Neuronal stem cell (in vitro differentiated cells): Measurements from ENCODE around the gene MXI1.

Experiments
- DNase-seq: peaks from one replicate; pipeline ENCODE4 v3.0.0-alpha.2; 2013; ENCODE audit warnings: low spot score
- H2AFZ ChIP-seq: one replicate; pipeline ENCODE4 v1.6.1; 2013; ENCODE audit warnings: mild to moderate bottlenecking, low read length, inconsistent platforms
- H2AK5ac ChIP-seq: 2 replicates; pipeline ENCODE4 v1.6.1; 2013; ENCODE audit warnings: low read depth, mild to moderate bottlenecking, inconsistent platforms, low read length, moderate library complexity, mixed read lengths
- H2BK120ac ChIP-seq: 2 replicates; pipeline ENCODE4 v1.6.1; 2013; ENCODE audit warnings: low read depth, mild to moderate bottlenecking, inconsistent platforms, low read length, moderate library complexity, mixed read lengths
- H2BK12ac ChIP-seq: one replicate; pipeline ENCODE4 v1.6.1; 2013; ENCODE audit warnings: low read length, inconsistent platforms
- H2BK15ac ChIP-seq: 2 replicates; pipeline ENCODE4 v1.6.1; 2013; ENCODE audit warnings: mild to moderate bottlenecking, low read length, inconsistent platforms, mixed read lengths
- H2BK5ac ChIP-seq: one replicate; pipeline ENCODE4 v1.6.1; 2013; ENCODE audit warnings: inconsistent platforms, mild to moderate bottlenecking, low read length, moderate library complexity
- H3K14ac ChIP-seq: one replicate; pipeline ENCODE4 v1.6.1; 2013; ENCODE audit warnings: low read length, inconsistent platforms
- H3K18ac ChIP-seq: 2 replicates; pipeline ENCODE4 v1.6.1; 2013; ENCODE audit warnings: low read length, inconsistent platforms
- H3K23ac ChIP-seq: 2 replicates; pipeline ENCODE4 v1.6.1; 2013; ENCODE audit warnings: low read depth, mild to moderate bottlenecking, mixed read lengths, low read length, inconsistent platforms; ENCODE audit not compliant: poor library complexity
- H3K27ac ChIP-seq: replicated peaks from 3 replicates; pipeline ENCODE4 v1.5.1; 2013; ENCODE audit warnings: low read length, inconsistent platforms
- H3K27me3 ChIP-seq, 3 experiments: 2 replicates each; pipeline ENCODE4 v1.6.1; 2013; ENCODE audit warnings: low read length in 3 of 3, mild to moderate bottlenecking in 2 of 3, inconsistent platforms in 1 of 3, low read depth in 1 of 3, mixed read lengths in 1 of 3, moderate library complexity in 1 of 3; ENCODE audit not compliant: control insufficient read depth in 3 of 3, insufficient read depth in 3 of 3
- H3K36me3 ChIP-seq, 2 donors: replicated peaks in 1 of 2; 2 replicates each; pipeline ENCODE4 v1.6.1; 2013; ENCODE audit warnings: low read length in 2 of 2; ENCODE audit not compliant: control insufficient read depth in 2 of 2, insufficient read depth in 2 of 2
- H3K4ac ChIP-seq: 2 replicates; pipeline ENCODE4 v1.6.1; 2013; ENCODE audit warnings: inconsistent platforms, mild to moderate bottlenecking, low read length, moderate library complexity
- H3K4me1 ChIP-seq, 2 donors: 1 replicate in 1 of 2; 2 replicates in 1 of 2; pipeline ENCODE4 v1.6.1; 2013; ENCODE audit warnings: low read length in 2 of 2, low read depth in 1 of 2; ENCODE audit not compliant: control insufficient read depth in 2 of 2, insufficient read depth in 1 of 2
- H3K4me2 ChIP-seq: one replicate; pipeline ENCODE4 v1.6.1; 2013; ENCODE audit warnings: mild to moderate bottlenecking, low read length, inconsistent platforms; ENCODE audit not compliant: insufficient read depth, poor library complexity, severe bottlenecking
- H3K4me3 ChIP-seq, 2 donors: 2 replicates each; pipeline ENCODE4 v1.5.1; 2013; ENCODE audit warnings: low read length in 2 of 2, mild to moderate bottlenecking in 2 of 2, inconsistent platforms in 1 of 2, moderate library complexity in 1 of 2
- H3K79me1 ChIP-seq: one replicate; pipeline ENCODE4 v1.6.1; 2013; ENCODE audit warnings: low read depth, mild to moderate bottlenecking, inconsistent platforms, low read length, moderate library complexity
- H3K9ac ChIP-seq: one replicate; pipeline ENCODE4 v1.6.1; 2013; ENCODE audit warnings: mild to moderate bottlenecking, low read depth, low read length, inconsistent platforms; ENCODE audit not compliant: poor library complexity
- H3K9me3 ChIP-seq, 2 donors: replicated peaks in 1 of 2; 2 replicates each; pipeline versions ENCODE3 to v1.6.1; 2013; ENCODE audit warnings: low read length in 2 of 2, mild to moderate bottlenecking in 2 of 2, inconsistent platforms in 1 of 2, low read depth in 1 of 2, mixed read lengths in 1 of 2, moderate library complexity in 1 of 2; ENCODE audit not compliant: control insufficient read depth in 2 of 2, insufficient read depth in 1 of 2
- H4K8ac ChIP-seq: one replicate; pipeline ENCODE4 v1.6.1; 2013; ENCODE audit warnings: low read depth, mild to moderate bottlenecking, inconsistent platforms, low read length, moderate library complexity
- H4K91ac ChIP-seq: one replicate; pipeline ENCODE4 v1.6.1; 2013; ENCODE audit warnings: low read length, low read depth, mild to moderate bottlenecking, inconsistent platforms; ENCODE audit not compliant: poor library complexity
- WGBS, 2 donors: extraction: QIAGEN DNeasy Blood & Tissue Kit; methylation state at CpG; one replicate each; pipeline ENCODE4 v1.1.7; 2013; ENCODE audit warnings: missing lambda C conversion rate in 2 of 2, mixed read lengths in 1 of 2; ENCODE audit not compliant: insufficient read length in 2 of 2, insufficient replicate concordance in 1 of 2; ENCODE audit errors: extremely low coverage in 2 of 2; 5-methylcytosine and 5-hydroxymethylcytosine counted together

Gene MXI1

DNA sequence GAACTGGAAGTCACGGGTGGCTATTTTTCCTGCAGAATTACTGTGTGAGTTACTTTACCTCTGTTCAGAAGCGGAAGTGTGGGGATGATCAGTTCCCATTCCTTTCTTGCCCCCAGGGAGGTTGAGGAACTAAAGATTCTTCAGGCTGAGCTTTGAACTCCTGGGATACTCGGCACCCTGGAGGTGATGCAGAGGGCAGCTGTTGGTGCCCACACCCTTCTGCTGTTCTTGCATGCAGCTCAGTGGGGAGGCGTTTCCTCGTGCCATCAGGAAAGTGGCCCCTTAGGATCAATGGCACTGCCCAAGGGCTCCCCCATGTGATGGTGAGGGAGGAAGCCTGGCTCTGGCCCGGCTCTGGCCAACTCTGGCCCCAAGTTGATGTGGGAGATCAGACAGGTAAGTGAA lies 44.7 kb upstream of the MXI1 start:
- WGBS, 2 donors = no CpG with 5 or more reads among the region's 6 CpGs
- no peak overlapping the region for H3K27ac ChIP-seq
- no peak overlapping the region for H3K9ac ChIP-seq
- DNase-seq = no peak
- no peaks in the 10 kb centered on the region for H3K79me1 ChIP-seq
- H2BK15ac ChIP-seq = peak overlapping the region; percentile 1
- peaks cover 0 to 6% of the 10 kb centered on the region in 2 donors for H3K4me1 ChIP-seq
- H3K18ac ChIP-seq = peak overlapping the region; percentile 20
- H3K9me3 ChIP-seq = no peaks in the 10 kb centered on the region
- peak overlapping the region; percentile 73 for H2AK5ac ChIP-seq
- H3K23ac ChIP-seq = peak overlapping the region; percentile 8
- H3K4ac ChIP-seq = no peak overlapping the region
- H2BK120ac ChIP-seq = no peak overlapping the region
- peaks cover 0 to 48% (median 8%) of the 10 kb centered on the region in 3 experiments for H3K27me3 ChIP-seq
- no peaks in the 10 kb centered on the region for H3K36me3 ChIP-seq
- no peak overlapping the region for H2AFZ ChIP-seq
- H4K91ac ChIP-seq = no peak overlapping the region
- H4K8ac ChIP-seq = no peak overlapping the region
- peak overlapping the region; percentile 66 for H2BK12ac ChIP-seq
- H3K4me3 ChIP-seq = no peak overlapping the region
- H3K4me2 ChIP-seq = no peak overlapping the region
- H3K14ac ChIP-seq = no peak overlapping the region
- no peak overlapping the region for H2BK5ac ChIP-seq

DNA sequence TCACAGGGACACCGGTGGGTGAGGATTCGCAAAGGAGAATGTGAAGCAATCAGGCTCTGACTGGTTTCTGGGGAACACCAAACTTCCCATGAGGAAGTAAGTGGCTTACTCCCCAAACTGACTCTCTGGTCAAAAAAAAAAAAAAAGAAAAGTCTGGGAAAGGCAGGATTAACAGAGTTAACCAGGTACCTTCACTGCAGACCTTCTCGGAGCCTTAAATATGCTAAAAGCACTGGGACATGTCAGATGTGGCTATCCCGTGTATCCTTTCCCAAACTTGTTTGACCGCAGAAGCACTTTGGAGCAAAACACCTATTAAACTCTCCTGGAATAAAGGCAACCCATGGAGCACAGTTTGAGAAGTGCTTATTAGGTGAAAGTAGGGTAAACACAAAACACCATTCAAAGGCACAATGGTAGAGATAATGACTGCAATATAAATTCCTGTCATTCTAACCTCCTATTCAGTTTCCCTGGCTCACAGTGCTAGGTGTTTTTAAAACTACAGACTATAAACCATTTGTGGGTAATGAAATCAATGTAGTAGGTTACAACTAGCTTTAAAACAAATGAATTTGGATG lies 44.1 kb upstream of the MXI1 start:
- DNase-seq = no peak
- Histone ChIP-seq H3K36me3 (no peaks in the 10 kb centered on the region), H2BK15ac (peak overlapping the region; percentile 1), H3K4me3 (no peak overlapping the region), H2BK120ac (no peak overlapping the region), H2BK5ac (no peak overlapping the region), H4K91ac (no peak overlapping the region), H2AK5ac (peak overlapping the region; percentile 73), H4K8ac (no peak overlapping the region), H3K14ac (no peak overlapping the region), H3K18ac (no peak overlapping the region), H3K4me1 (peaks cover 0 to 6% of the 10 kb centered on the region in 2 donors), H2BK12ac (no peak overlapping the region), H3K9me3 (no peaks in the 10 kb centered on the region), H2AFZ (no peak overlapping the region), H3K27me3 (peaks cover 0 to 50% (median 12%) of the 10 kb centered on the region in 3 experiments), H3K9ac (no peak overlapping the region), H3K79me1 (no peaks in the 10 kb centered on the region), H3K4me2 (no peak overlapping the region), H3K4ac (no peak overlapping the region), H3K27ac (no peak overlapping the region), H3K23ac (peak overlapping the region; percentile 8)
- WGBS, 2 donors = no CpG with 5 or more reads among the region's 5 CpGs

DNA sequence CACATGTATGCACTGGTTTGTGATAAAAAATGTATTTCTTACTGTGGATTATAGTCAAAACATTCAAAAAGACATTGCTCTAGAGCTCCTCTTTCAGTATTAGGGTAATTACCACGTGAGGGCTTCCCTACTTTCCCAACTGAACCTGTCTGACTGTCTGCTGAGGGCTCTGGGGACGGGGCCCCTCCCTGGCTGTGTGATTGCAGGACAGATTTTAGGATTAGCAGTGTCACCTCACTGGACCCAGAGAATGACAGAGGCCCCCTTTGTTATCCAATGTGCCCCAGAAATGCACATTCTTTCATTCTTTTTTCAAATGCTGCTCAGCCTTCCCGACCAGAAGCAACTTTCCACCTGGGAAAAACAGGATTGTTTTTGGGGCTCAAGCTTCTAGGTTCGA lies 43.6 kb upstream of the MXI1 start:
- no peak overlapping the region for H3K4ac ChIP-seq
- no peak overlapping the region for H3K23ac ChIP-seq
- H2BK5ac ChIP-seq = no peak overlapping the region
- no peak for DNase-seq
- H2BK120ac ChIP-seq = no peak overlapping the region
- no peak overlapping the region for H4K8ac ChIP-seq
- H3K27me3 ChIP-seq = peaks cover 0 to 55% (median 17%) of the 10 kb centered on the region in 3 experiments
- H3K18ac ChIP-seq = no peak overlapping the region
- H3K9me3 ChIP-seq = no peaks in the 10 kb centered on the region
- no peak overlapping the region for H2BK12ac ChIP-seq
- WGBS, 2 donors = no CpG with 5 or more reads among the region's 4 CpGs
- H3K4me3 ChIP-seq = no peak overlapping the region
- no peak overlapping the region for H3K14ac ChIP-seq
- H2AFZ ChIP-seq = no peak overlapping the region
- H2AK5ac ChIP-seq = no peak overlapping the region
- no peak overlapping the region for H3K27ac ChIP-seq
- no peaks in the 10 kb centered on the region for H3K36me3 ChIP-seq
- H3K4me2 ChIP-seq = no peak overlapping the region
- H3K4me1 ChIP-seq = peaks cover 0 to 8% of the 10 kb centered on the region in 2 donors
- no peak overlapping the region for H3K9ac ChIP-seq
- H2BK15ac ChIP-seq = no peak overlapping the region
- H3K79me1 ChIP-seq = no peaks in the 10 kb centered on the region
- H4K91ac ChIP-seq = no peak overlapping the region

DNA sequence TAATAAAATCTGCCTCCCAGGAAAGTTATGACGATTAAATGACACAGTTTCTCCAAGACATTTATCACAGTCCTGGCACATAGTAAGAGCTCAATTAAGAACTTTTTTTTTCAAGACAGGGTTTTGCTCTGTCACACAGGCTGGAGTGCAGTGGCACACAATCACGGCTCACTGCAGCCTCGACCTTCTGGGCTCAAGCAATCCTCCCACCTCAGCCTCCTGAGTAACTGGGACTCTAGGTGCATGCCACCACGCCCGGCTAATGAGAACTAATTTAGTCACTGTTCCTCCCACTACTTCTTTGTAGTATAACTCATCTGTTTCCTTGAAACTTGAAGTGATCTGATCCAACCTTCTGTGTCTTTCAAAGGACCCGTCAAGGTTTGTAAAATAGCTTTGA lies 42.2 kb upstream of the MXI1 start:
- no CpG with 5 or more reads among the region's 6 CpGs for WGBS, 2 donors
- no peaks in the 10 kb centered on the region for H3K36me3 ChIP-seq
- no peak overlapping the region for H3K4me2 ChIP-seq
- H4K8ac ChIP-seq = no peak overlapping the region
- no peak overlapping the region for H2AK5ac ChIP-seq
- no peak overlapping the region for H3K4me3 ChIP-seq
- H3K14ac ChIP-seq = no peak overlapping the region
- no peak overlapping the region for H3K9ac ChIP-seq
- no peaks in the 10 kb centered on the region for H3K79me1 ChIP-seq
- no peak overlapping the region for H2BK5ac ChIP-seq
- peaks cover 0 to 12% of the 10 kb centered on the region in 2 donors for H3K4me1 ChIP-seq
- H3K27me3 ChIP-seq = peaks cover 2 to 69% (median 31%) of the 10 kb centered on the region in 3 experiments
- H2BK12ac ChIP-seq = no peak overlapping the region
- DNase-seq = no peak
- H3K4ac ChIP-seq = no peak overlapping the region
- H3K27ac ChIP-seq = no peak overlapping the region
- no peak overlapping the region for H2AFZ ChIP-seq
- no peak overlapping the region for H3K23ac ChIP-seq
- no peak overlapping the region for H2BK120ac ChIP-seq
- no peak overlapping the region for H4K91ac ChIP-seq
- no peak overlapping the region for H3K18ac ChIP-seq
- H2BK15ac ChIP-seq = no peak overlapping the region
- H3K9me3 ChIP-seq = no peaks in the 10 kb centered on the region
